HEK293 (cell line): ENCODE measurements around the gene KLRB1.

Experiments used
- CTCF ChIA-PET: fragments of 350-600 bp; formaldehyde crosslinking; extraction: SDS; loops from one replicate; lab custom pipeline; 2021; ENCODE audit warnings: antibody characterized with exemption; lab: Yijun Ruan, JAX
- POLR2A ChIA-PET: fragments of 300-600 bp; formaldehyde crosslinking; extraction: SDS; loops from one replicate; lab custom pipeline; 2020; ENCODE audit warnings: antibody characterized with exemption, inconsistent platforms; lab: Yijun Ruan, JAX
- H3K27ac ChIP-seq: fragments of 200-500 bp; sonication (Bioruptor generic); 2 replicates; pipeline ENCODE4 v1.5.1; 2014; ENCODE audit warnings: low read depth, low read length, control low read depth, inconsistent platforms; ENCODE audit errors: extremely low read depth
- H3K36me3 ChIP-seq, 2 experiments: fragments of 200-500 bp in 1 of 2; sonication (Bioruptor generic) in 1 of 2; 1 replicate in 1 of 2; 2 replicates in 1 of 2; pipeline ENCODE4 v1.5.1; 2014 to 2017; ENCODE audit warnings: inconsistent platforms in 2 of 2, low read length in 2 of 2; ENCODE audit not compliant: control insufficient read depth in 2 of 2, insufficient read depth in 1 of 2
- H3K4me1 ChIP-seq: fragments of 200-500 bp; sonication (Bioruptor generic); 2 replicates; pipeline ENCODE4 v1.5.1; 2014; ENCODE audit warnings: mild to moderate bottlenecking, low read length, inconsistent platforms; ENCODE audit not compliant: control insufficient read depth, insufficient read depth
- H3K4me3 ChIP-seq: 2 replicates; pipeline ENCODE4 v1.5.1; 2011; ENCODE audit warnings: low read depth, mild to moderate bottlenecking, control low read depth, low read length, moderate library complexity
- H3K9me3 ChIP-seq: fragments of 200-500 bp; sonication (Bioruptor generic); 2 replicates; pipeline ENCODE4 v1.5.1; 2014; ENCODE audit warnings: low read depth, low read length, inconsistent platforms; ENCODE audit not compliant: control insufficient read depth, insufficient read depth
- BCL11A ChIP-seq: fragments of 450-650 bp; formaldehyde crosslinking; IDR thresholded peaks from 2 replicates; pipeline ENCODE4 v1.5.1; 2016; ENCODE audit warnings: low read depth, missing biosample characterization, missing genetic modification characterization
- MEIS1 ChIP-seq: sonication (generic); formaldehyde crosslinking; IDR thresholded peaks from 2 replicates; pipeline ENCODE4 v1.8.1; 2022; ENCODE audit warnings: missing genetic modification reagents, mild to moderate bottlenecking, borderline replicate concordance
- RBAK ChIP-seq: fragments of 450-650 bp; formaldehyde crosslinking; IDR thresholded peaks from 2 replicates; pipeline ENCODE4 v1.5.1; 2016; ENCODE audit warnings: missing biosample characterization, missing genetic modification characterization
- ZBTB21 ChIP-seq: fragments of 450-650 bp; formaldehyde crosslinking; IDR thresholded peaks from 2 replicates; pipeline ENCODE4 v1.5.1; 2017; ENCODE audit warnings: missing biosample characterization, missing genetic modification characterization
- ZBTB8A ChIP-seq: fragments of 450-650 bp; formaldehyde crosslinking; IDR thresholded peaks from 2 replicates; pipeline ENCODE4 v1.5.1; 2016; ENCODE audit warnings: missing biosample characterization, missing genetic modification characterization
- ZNF10 ChIP-seq: fragments of 450-650 bp; formaldehyde crosslinking; IDR thresholded peaks from 2 replicates; pipeline ENCODE4 v1.5.1; 2017; ENCODE audit warnings: missing biosample characterization, missing genetic modification characterization
- ZNF121 ChIP-seq: fragments of 450-650 bp; formaldehyde crosslinking; IDR thresholded peaks from 2 replicates; pipeline ENCODE4 v1.5.1; 2016; ENCODE audit warnings: missing biosample characterization, missing genetic modification characterization
- ZNF138 ChIP-seq: fragments of 450-650 bp; formaldehyde crosslinking; IDR thresholded peaks from 2 replicates; pipeline ENCODE4 v1.5.1; 2016; ENCODE audit warnings: missing biosample characterization, missing genetic modification characterization, borderline replicate concordance
- ZNF155 ChIP-seq: fragments of 450-650 bp; formaldehyde crosslinking; IDR thresholded peaks from 2 replicates; pipeline ENCODE4 v1.5.1; 2016; ENCODE audit warnings: missing biosample characterization, missing genetic modification characterization
- ZNF266 ChIP-seq: fragments of 450-650 bp; formaldehyde crosslinking; IDR thresholded peaks from 2 replicates; pipeline ENCODE4 v1.5.1; 2016; ENCODE audit warnings: missing biosample characterization, missing genetic modification characterization, low read depth
- ZNF335 ChIP-seq: fragments of 450-650 bp; formaldehyde crosslinking; conservative IDR thresholded peaks from 2 replicates; pipeline ENCODE4 v1.5.1; 2016; ENCODE audit warnings: missing biosample characterization, missing genetic modification characterization
- ZNF423 ChIP-seq: fragments of 450-650 bp; formaldehyde crosslinking; IDR thresholded peaks from 2 replicates; pipeline ENCODE4 v1.5.1; 2016; ENCODE audit warnings: missing biosample characterization, missing genetic modification characterization
- ZNF585B ChIP-seq: fragments of 450-650 bp; formaldehyde crosslinking; IDR thresholded peaks from 2 replicates; pipeline ENCODE4 v1.5.1; 2016; ENCODE audit warnings: missing biosample characterization, missing genetic modification characterization
- ZNF600 ChIP-seq: fragments of 450-650 bp; formaldehyde crosslinking; IDR thresholded peaks from 2 replicates; pipeline ENCODE4 v1.5.1; 2016; ENCODE audit warnings: missing biosample characterization, missing genetic modification characterization
- TF ChIP-seq, protein P1 (sequence below): fragments of 450-650 bp; formaldehyde crosslinking; IDR thresholded peaks from 2 replicates; pipeline ENCODE4 v1.5.1; 2016; ENCODE audit warnings: missing biosample characterization, missing genetic modification characterization
- TF ChIP-seq, protein P2 (sequence below): fragments of 450-650 bp; formaldehyde crosslinking; IDR thresholded peaks from 2 replicates; pipeline ENCODE4 v1.5.1; 2016; ENCODE audit warnings: missing biosample characterization, missing genetic modification characterization
- TF ChIP-seq, protein P3 (sequence below): fragments of 450-650 bp; formaldehyde crosslinking; IDR thresholded peaks from 2 replicates; pipeline ENCODE4 v1.5.1; 2016; ENCODE audit warnings: missing biosample characterization, missing genetic modification characterization
- TF ChIP-seq, protein P4 (sequence below): fragments of 450-650 bp; formaldehyde crosslinking; IDR thresholded peaks from 2 replicates; pipeline ENCODE4 v1.5.1; 2016; ENCODE audit warnings: missing biosample characterization, missing genetic modification characterization, borderline replicate concordance

Gene KLRB1

DNA sequence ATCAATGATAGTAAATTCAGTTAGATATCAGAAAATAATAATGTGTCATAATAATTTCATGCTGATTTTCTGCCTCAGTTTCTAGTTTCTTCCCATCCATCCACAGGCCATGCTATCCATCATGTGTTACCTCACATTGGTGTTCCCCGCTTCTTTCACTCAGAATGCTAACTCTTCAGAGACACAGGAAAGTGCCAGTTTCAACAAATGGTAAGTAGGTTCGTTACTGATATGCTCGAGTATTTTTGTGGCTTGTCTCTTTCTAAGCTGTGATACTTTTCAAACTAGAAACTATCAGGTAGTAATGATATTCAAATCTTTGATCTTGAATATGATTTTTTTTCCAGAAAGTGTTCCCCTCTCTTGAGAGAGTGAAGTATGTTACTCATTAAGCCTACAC is 1.5 kb downstream of the KLRB1 start:
- TF ChIP-seq ZNF10 (tag by site-specific recombination), result no peak
- no peak for TF ChIP-seq ZNF335
- TF ChIP-seq ZNF155 (tag by site-specific recombination), result no peak
- no peak for TF ChIP-seq ZNF423 (tag by site-specific recombination)
- TF ChIP-seq ZNF600, result no peak
- TF ChIP-seq ZNF585B (tag by site-specific recombination), result no peak
- TF ChIP-seq ZNF266 (tag by site-specific recombination), result no peak
- TF ChIP-seq, protein P1, sequence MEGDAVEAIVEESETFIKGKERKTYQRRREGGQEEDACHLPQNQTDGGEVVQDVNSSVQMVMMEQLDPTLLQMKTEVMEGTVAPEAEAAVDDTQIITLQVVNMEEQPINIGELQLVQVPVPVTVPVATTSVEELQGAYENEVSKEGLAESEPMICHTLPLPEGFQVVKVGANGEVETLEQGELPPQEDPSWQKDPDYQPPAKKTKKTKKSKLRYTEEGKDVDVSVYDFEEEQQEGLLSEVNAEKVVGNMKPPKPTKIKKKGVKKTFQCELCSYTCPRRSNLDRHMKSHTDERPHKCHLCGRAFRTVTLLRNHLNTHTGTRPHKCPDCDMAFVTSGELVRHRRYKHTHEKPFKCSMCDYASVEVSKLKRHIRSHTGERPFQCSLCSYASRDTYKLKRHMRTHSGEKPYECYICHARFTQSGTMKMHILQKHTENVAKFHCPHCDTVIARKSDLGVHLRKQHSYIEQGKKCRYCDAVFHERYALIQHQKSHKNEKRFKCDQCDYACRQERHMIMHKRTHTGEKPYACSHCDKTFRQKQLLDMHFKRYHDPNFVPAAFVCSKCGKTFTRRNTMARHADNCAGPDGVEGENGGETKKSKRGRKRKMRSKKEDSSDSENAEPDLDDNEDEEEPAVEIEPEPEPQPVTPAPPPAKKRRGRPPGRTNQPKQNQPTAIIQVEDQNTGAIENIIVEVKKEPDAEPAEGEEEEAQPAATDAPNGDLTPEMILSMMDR, result no peak
- TF ChIP-seq, protein P2, sequence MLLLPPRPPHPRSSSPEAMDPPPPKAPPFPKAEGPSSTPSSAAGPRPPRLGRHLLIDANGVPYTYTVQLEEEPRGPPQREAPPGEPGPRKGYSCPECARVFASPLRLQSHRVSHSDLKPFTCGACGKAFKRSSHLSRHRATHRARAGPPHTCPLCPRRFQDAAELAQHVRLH (tag by site-specific recombination), result no peak
- no peak for TF ChIP-seq ZNF138 (tag by site-specific recombination)
- no peak for TF ChIP-seq ZNF121 (tag by site-specific recombination)
- no peak for TF ChIP-seq MEIS1 (CRISPR knock-in tag)
- TF ChIP-seq, protein P3, sequence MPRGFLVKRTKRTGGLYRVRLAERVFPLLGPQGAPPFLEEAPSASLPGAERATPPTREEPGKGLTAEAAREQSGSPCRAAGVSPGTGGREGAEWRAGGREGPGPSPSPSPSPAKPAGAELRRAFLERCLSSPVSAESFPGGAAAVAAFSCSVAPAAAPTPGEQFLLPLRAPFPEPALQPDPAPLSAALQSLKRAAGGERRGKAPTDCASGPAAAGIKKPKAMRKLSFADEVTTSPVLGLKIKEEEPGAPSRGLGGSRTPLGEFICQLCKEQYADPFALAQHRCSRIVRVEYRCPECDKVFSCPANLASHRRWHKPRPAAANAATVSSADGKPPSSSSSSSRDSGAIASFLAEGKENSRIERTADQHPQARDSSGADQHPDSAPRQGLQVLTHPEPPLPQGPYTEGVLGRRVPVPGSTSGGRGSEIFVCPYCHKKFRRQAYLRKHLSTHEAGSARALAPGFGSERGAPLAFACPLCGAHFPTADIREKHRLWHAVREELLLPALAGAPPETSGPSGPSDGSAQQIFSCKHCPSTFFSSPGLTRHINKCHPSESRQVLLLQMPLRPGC (tag by site-specific recombination), result no peak
- TF ChIP-seq RBAK (tag by site-specific recombination), result no peak
- no peak for TF ChIP-seq BCL11A
- TF ChIP-seq ZBTB21 (tag by site-specific recombination), result no peak
- no peaks in the 10 kb centered on the region for H3K9me3 ChIP-seq
- H3K4me1 ChIP-seq, result no peaks in the 10 kb centered on the region
- CTCF ChIA-PET, result no interaction called here
- no peak overlapping the region for H3K4me3 ChIP-seq
- POLR2A ChIA-PET, result no interaction called here
- no peaks in the 10 kb centered on the region for H3K36me3 ChIP-seq
- no peak overlapping the region for H3K27ac ChIP-seq

DNA sequence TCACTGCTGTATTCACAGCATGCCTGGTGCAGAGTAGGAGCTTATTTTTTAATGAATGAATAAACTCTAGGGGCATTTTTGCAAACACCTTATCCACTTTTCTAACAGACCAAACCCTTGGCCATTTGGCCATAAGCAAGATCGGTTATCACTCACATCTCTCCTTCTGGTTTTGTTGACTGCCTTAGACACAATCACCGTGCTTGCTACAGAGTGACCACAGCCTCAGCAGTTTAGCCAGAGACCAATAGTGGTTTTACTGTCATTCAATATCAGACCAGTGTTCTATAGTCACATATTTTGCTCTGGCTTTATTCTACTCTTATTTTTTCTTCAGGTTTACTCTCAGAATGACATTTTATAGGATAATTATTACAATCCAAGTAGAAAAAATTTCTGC is 2.2 kb downstream of the KLRB1 start:
- Histone ChIP-seq H3K4me3 (no peak overlapping the region), H3K9me3 (no peaks in the 10 kb centered on the region), H3K4me1 (no peaks in the 10 kb centered on the region), H3K36me3 (no peaks in the 10 kb centered on the region), H3K27ac (no peak overlapping the region)
- TF ChIP-seq ZNF335 (no peak), ZBTB8A (no peak)
- TF ChIP-seq, protein P4, sequence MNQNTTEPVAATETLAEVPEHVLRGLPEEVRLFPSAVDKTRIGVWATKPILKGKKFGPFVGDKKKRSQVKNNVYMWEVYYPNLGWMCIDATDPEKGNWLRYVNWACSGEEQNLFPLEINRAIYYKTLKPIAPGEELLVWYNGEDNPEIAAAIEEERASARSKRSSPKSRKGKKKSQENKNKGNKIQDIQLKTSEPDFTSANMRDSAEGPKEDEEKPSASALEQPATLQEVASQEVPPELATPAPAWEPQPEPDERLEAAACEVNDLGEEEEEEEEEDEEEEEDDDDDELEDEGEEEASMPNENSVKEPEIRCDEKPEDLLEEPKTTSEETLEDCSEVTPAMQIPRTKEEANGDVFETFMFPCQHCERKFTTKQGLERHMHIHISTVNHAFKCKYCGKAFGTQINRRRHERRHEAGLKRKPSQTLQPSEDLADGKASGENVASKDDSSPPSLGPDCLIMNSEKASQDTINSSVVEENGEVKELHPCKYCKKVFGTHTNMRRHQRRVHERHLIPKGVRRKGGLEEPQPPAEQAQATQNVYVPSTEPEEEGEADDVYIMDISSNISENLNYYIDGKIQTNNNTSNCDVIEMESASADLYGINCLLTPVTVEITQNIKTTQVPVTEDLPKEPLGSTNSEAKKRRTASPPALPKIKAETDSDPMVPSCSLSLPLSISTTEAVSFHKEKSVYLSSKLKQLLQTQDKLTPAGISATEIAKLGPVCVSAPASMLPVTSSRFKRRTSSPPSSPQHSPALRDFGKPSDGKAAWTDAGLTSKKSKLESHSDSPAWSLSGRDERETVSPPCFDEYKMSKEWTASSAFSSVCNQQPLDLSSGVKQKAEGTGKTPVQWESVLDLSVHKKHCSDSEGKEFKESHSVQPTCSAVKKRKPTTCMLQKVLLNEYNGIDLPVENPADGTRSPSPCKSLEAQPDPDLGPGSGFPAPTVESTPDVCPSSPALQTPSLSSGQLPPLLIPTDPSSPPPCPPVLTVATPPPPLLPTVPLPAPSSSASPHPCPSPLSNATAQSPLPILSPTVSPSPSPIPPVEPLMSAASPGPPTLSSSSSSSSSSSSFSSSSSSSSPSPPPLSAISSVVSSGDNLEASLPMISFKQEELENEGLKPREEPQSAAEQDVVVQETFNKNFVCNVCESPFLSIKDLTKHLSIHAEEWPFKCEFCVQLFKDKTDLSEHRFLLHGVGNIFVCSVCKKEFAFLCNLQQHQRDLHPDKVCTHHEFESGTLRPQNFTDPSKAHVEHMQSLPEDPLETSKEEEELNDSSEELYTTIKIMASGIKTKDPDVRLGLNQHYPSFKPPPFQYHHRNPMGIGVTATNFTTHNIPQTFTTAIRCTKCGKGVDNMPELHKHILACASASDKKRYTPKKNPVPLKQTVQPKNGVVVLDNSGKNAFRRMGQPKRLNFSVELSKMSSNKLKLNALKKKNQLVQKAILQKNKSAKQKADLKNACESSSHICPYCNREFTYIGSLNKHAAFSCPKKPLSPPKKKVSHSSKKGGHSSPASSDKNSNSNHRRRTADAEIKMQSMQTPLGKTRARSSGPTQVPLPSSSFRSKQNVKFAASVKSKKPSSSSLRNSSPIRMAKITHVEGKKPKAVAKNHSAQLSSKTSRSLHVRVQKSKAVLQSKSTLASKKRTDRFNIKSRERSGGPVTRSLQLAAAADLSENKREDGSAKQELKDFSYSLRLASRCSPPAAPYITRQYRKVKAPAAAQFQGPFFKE (tag by site-specific recombination), result no peak
- CTCF ChIA-PET, result no interaction called here
- POLR2A ChIA-PET, result no interaction called here
